Epithelial cell of esophagus (primary cell): ENCODE results near the gene CFAP97D2.

Experiments used
- DNase-seq: peaks from one replicate; pipeline ENCODE4 v3.0.0; 2010; ENCODE audit warnings: low read depth
- H3K4me3 ChIP-seq: 2 replicates; pipeline ENCODE4 v1.5.1; 2011; ENCODE audit warnings: mild to moderate bottlenecking, low read length, control low read depth
- TF ChIP-seq, protein P1 (sequence below): IDR thresholded peaks from 2 replicates; pipeline ENCODE4 v1.5.1; 2011; ENCODE audit warnings: low read depth, mild to moderate bottlenecking, low read length, control low read depth, inconsistent platforms; ENCODE audit not compliant: insufficient read depth; ENCODE audit errors: missing control alignments

The CFAP97D2 gene

DNA sequence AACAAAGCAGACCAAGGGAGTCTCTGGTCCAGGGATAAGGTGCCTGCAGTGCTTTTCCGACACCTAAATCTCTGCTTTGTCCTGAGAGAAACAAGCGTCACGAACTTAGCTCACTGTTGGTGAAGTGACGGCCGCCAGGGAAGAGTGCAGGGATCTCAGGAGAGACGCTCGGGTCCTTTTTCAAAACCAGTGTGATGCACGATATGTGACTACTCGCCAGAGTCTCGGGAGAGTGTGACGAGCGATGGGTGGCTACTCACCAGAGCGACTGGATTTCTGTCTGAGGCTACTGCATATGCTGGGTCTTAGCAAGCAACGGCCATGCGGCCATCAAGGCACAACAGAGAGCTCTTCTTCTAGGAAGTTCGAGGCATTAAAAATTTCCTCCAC is 16.5 kb upstream of the CFAP97D2 start:
- no peak for DNase-seq
- H3K4me3 ChIP-seq: no peak overlapping the region
- TF ChIP-seq, protein P1, sequence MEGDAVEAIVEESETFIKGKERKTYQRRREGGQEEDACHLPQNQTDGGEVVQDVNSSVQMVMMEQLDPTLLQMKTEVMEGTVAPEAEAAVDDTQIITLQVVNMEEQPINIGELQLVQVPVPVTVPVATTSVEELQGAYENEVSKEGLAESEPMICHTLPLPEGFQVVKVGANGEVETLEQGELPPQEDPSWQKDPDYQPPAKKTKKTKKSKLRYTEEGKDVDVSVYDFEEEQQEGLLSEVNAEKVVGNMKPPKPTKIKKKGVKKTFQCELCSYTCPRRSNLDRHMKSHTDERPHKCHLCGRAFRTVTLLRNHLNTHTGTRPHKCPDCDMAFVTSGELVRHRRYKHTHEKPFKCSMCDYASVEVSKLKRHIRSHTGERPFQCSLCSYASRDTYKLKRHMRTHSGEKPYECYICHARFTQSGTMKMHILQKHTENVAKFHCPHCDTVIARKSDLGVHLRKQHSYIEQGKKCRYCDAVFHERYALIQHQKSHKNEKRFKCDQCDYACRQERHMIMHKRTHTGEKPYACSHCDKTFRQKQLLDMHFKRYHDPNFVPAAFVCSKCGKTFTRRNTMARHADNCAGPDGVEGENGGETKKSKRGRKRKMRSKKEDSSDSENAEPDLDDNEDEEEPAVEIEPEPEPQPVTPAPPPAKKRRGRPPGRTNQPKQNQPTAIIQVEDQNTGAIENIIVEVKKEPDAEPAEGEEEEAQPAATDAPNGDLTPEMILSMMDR: no peak

DNA sequence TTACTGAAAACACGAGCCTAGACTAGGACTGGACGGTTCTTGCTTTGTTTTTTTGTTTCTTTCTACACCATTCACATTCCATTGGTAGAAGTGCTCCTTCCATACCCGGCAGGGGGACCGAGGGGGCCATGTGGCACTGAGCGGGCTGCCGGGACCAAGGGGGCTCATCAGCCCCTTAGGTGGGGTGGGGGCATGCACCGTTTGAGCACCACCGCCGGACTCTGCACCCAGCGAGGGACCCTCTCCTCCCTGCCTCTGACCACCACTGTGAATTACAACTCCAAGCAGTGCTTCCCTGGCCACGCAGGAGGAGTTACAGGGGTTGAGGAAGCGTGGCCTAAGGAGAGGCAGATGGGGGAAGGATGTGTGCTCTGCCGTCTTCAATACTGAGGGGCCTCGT is 15.0 kb upstream of the CFAP97D2 start:
- no peak overlapping the region for H3K4me3 ChIP-seq
- no peak for DNase-seq
- TF ChIP-seq, protein P1: no peak

DNA sequence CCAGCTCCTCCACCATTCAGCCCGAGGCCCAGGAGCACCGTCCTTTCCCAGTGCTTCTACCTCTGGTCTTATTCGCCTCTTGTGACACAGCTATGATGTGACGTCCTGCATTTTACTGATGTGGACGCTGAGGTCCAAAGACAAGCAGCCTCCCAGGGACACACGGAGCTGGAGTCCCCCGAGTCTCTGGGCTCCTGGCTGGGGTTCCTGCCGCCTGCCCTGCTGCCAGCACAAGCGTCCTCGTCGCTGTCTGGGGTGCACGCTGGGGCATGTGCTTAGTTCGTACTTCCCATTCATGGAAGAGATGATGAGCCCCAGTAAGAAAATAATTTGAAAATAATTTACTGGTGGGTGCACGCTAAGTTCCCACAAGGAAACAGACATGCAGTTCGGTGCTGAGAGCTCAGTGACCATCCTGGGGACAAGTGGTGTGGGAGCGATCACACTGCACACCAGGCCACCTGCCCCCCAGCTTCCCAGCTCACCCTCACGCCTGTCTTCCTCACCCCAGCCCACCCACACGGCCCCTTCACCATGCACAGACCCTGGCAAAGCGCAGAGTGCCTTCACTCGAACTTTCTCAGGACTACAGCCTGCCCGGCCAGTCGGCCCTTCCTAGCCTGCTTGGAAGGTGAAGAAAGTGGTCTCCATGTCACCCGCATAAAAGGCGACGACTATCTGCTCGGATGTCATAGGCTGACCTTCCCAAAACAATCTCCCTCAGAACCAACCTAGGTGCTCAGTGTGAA is 14.2 kb upstream of the CFAP97D2 start:
- TF ChIP-seq, protein P1: no peak
- H3K4me3 ChIP-seq: no peak overlapping the region
- DNase-seq: no peak

DNA sequence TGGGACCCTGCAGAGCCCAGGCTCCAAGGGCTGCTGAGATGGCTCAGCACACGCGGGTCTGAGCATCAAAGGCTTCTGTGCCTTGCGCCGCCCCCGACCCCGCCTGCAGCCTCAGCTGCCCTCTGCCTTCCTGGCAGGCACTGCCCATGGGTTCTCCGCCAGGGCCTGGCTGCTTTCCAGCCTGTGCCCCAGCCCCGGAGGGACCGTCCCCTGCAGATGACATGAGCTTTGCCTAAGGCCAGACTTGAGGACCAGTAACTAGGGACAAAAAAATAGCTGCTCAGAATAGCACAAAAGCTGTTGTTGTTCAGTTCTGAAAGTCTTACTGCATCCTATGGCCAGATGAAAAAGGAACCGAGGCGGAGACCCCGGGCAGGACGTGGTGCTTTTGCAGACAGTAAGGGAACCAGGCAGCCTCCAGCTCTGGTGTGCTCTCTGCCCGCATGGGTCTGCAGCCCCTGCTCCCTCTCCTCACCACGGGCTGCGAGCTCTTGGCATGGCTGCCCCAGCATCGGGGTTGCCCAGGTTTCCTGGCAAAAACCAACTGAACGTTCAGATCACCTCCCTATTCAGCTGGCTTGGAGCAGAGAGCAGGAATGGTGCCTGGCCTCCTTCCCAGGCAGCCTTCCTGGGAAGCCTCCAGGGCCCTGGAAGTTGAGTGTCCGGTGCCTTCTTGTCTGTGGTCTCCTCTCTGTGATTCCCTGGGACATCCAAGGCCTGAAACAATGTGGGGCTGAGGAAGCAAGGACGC is 12.5 kb upstream of the CFAP97D2 start:
- H3K4me3 ChIP-seq: no peak overlapping the region
- TF ChIP-seq, protein P1: no peak
- no peak for DNase-seq

DNA sequence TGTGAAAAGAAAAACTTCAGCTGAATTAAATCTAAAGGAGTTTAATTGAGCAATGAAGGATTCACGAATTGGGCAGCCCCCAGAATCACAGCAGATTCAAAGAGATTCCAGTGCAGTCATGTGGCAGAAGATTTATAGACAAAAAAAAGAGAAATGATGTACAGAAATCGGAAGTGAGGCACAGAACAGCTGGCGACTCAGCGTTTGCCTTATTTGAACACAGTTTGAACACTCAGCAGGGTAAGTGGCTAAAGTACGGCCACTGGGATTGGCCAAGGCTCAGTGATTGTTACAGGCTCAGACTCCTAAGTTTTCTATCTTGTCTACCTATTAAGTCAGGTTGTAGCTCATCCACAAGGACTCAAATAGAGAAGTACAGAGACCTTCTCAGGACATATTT is 11.6 kb upstream of the CFAP97D2 start:
- H3K4me3 ChIP-seq: no peak overlapping the region
- TF ChIP-seq, protein P1: no peak
- DNase-seq: no peak

DNA sequence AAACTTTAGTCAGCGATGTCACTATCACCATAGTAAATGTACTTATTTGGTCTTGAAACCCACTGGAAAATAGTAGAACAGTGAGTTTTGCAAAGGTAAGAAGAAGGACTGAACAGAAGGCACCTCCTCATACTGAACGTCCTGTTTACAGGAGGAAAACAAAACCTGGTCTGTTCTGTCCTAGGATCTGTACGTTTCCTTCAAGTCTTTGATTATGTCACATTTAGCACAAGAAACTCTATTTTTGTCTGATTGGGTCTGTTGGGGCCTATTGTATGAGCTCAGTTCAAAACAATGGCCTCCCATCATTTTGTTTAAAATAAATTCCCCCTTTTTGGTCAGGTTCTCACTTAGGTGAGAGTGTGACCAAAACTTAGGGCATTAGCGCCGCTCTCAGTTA is 11.2 kb upstream of the CFAP97D2 start:
- TF ChIP-seq, protein P1: no peak
- DNase-seq: no peak

More for the DNA sequence above, 11.2 kb upstream of the CFAP97D2 start:
- H3K4me3 ChIP-seq: no peak overlapping the region
